HG03060 (cell line): ENCODE data around the gene NYAP2.

Source experiments
- ATAC-seq: cut with Tn5 transposase; IDR thresholded peaks from one replicate; pipeline ENCODE4 v1.9.1; 2021; ENCODE audit warnings: low read depth, moderate number of reproducible peaks; ENCODE audit not compliant: unreplicated experiment

Gene NYAP2

DNA sequence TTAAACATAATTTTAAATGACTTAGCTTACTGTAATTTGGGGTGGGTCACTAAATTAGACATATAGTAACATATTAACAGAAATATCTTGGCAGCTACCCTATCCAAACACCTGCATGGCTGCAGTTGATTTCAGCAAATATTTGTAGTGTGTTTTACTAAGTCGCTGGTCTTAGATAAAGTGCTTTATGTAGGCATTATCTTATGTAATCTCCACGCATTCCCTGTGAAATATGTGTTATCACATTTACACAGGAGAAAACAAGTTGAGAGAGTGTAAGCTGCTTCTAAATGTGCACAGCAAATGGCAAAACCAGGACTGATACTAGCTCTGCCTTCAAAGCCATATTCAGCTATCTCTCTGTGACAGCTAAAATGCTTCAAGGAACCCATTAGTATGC is 72.0 kb downstream of the NYAP2 start:
- ATAC-seq: no peak

DNA sequence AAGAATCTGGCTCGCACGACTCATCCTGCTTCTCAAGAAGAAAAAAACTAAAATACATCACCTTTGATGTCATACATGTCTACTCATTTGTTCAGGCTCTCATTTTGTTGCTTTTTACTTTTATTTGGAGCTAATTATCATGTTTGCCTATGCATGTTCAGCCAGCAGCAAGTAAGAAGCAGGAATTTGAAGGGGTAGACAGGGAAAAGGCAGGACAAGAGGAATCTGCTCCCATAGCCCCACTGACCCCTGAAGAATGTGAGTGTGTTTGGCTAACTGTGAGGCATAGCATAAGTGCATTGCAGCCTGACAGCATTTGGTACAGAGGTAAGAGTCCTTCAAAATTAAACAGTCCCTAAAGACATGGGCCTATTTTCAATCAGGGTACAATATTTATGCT is 72.7 kb downstream of the NYAP2 start:
- no peak for ATAC-seq

GRCh38 chr2:225479386-225479785 is 79.9 kb downstream of the NYAP2 start:
- ATAC-seq: no peak

GRCh38 chr2:225484751-225485150 is 85.2 kb downstream of the NYAP2 start:
- no peak for ATAC-seq

- ATAC-seq: no peak
Observed at GRCh38 chr2:225486236-225486635, 86.7 kb downstream of the NYAP2 start.

GRCh38 chr2:225487878-225488416 is 88.4 kb downstream of the NYAP2 start:
- no peak for ATAC-seq

- peak; percentile 58 for ATAC-seq
Observed at GRCh38 chr2:225488743-225489142, 89.2 kb downstream of the NYAP2 start.

GRCh38 chr2:225493420-225494099 is 94.0 kb downstream of the NYAP2 start:
- no peak for ATAC-seq

- ATAC-seq: no peak
Observed at GRCh38 chr2:225494100-225494459, 94.6 kb downstream of the NYAP2 start.

- ATAC-seq: no peak
Observed at GRCh38 chr2:225495706-225496105, 96.2 kb downstream of the NYAP2 start.

GRCh38 chr2:225496568-225496967 is 97.1 kb downstream of the NYAP2 start:
- ATAC-seq: no peak

DNA sequence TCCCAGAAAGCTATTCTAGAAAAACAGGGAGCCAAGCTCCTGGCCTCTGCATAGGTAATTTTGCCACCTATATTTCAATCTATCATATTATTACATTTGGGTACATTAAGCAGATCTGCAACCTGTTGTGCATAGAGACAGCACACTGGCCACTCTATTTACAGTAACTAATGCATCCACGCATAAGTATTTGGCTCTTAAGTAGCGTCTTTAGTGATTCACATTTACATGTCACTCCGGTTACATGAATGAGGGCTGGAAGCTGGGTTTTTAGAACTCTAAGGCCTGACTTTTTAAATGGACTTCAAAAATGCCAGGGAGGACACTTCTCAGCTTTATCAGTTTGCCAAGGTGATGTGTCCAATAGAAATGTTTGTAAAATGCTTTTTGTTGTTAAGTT is 97.7 kb downstream of the NYAP2 start:
- ATAC-seq: no peak

DNA sequence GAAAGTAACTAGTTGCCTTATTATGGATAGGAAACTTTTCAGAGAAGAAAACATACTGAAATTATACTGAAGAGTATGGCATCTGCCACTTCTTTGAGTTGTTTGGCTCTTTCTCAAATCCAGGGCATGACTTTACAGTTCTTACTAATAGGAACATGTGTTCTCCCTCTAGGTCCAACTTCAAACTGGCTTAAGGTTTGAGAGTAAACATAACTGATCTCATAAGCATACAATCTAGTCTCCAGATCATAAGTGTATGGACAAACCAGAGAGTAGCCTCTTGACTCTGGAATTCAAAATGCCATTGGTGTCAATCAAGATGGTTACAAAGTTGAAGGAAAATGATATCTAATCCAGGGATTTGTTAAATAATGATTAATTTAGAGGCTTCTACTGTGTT is 101.5 kb downstream of the NYAP2 start:
- ATAC-seq: no peak

- ATAC-seq: no peak
Observed at GRCh38 chr2:225502971-225503370, 103.5 kb downstream of the NYAP2 start.

GRCh38 chr2:225510796-225511195 is 111.3 kb downstream of the NYAP2 start:
- no peak for ATAC-seq

DNA sequence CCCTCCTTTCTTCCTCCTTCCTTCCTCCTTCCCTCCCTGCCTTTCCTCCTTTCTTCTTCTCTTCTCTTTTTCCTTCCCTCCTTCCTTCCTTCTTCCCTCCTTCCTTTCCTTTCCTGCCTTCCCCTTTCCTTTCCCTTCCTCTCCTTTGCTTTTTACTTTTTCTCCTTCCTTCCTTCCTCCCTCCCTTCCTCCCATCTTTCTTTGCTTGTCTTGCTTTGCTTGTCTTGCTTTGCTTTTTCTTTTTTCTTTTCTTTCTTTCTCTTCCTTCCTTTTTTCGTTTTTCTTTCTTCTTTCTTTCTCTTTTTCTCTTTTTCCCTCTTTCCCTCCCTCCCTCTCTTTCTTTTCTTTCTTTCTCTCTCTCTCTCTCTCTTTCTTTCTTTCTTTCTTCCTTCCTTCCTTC is 113.0 kb downstream of the NYAP2 start:
- no peak for ATAC-seq

- no peak for ATAC-seq
Observed at GRCh38 chr2:225512876-225513540, 113.5 kb downstream of the NYAP2 start.

GRCh38 chr2:225515033-225515432 is 115.5 kb downstream of the NYAP2 start:
- no peak for ATAC-seq

GRCh38 chr2:225526760-225527390 is 127.4 kb downstream of the NYAP2 start:
- ATAC-seq: no peak

GRCh38 chr2:225531559-225531958 is 132.0 kb downstream of the NYAP2 start:
- no peak for ATAC-seq

- ATAC-seq: no peak
Observed at GRCh38 chr2:225532096-225532495, 132.6 kb downstream of the NYAP2 start.

DNA sequence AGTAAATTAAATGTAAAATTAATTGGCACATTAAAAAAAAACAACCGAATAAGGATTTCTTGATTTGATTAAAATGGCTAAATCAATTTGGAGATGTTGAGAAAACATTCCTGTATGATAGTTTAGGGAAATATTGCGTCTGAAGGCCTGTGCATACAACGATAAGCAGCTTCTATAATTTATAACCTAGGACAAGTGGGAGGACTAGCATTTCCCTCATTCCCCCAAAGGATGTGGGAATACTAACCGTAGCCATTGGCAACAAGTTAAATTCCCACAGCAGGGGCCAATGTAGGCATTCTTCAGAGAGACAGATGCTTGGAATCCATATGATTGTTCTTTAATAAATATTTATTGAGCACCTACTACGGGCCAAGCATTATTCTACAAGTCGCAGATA is 134.5 kb downstream of the NYAP2 start:
- ATAC-seq: no peak
